HepG2 (cell line): ENCODE results near the gene H3-3A. TPM values are rescaled to one million over a fixed set of nuclear protein-coding genes. Genes with fewer than 3 reads are reported as not detected.

Source experiments
- BCLAF1 ChIP-seq: fragments of 450-650 bp; IDR thresholded peaks from 2 replicates; pipeline ENCODE4 v1.6.1; 2017; ENCODE audit warnings: mild to moderate bottlenecking
- KAT8 ChIP-seq: IDR thresholded peaks from 2 replicates; pipeline ENCODE4 v1.6.1; 2016; ENCODE audit warnings: missing genetic modification reagents, missing compliant biosample characterization
- KDM4B ChIP-seq: sonication (generic); formaldehyde crosslinking; IDR thresholded peaks from 2 replicates; pipeline ENCODE4 v1.4.0; 2020; ENCODE audit warnings: missing genetic modification reagents
- KMT2B ChIP-seq: IDR thresholded peaks from 2 replicates; pipeline ENCODE4 v1.6.1; 2016; ENCODE audit warnings: missing genetic modification reagents, missing compliant biosample characterization
- PHF21A ChIP-seq: sonication (generic); formaldehyde crosslinking; IDR thresholded peaks from 2 replicates; pipeline ENCODE4 v1.5.0; 2020; ENCODE audit warnings: mild to moderate bottlenecking, missing genetic modification reagents
- POLR2A ChIP-seq, 2 experiments: IDR thresholded peaks; 2 replicates each; pipeline ENCODE4 v1.6.1; 2011; ENCODE audit warnings: low read depth in 2 of 2, low read length in 2 of 2, mild to moderate bottlenecking in 1 of 2, moderate library complexity in 1 of 2; ENCODE audit not compliant: insufficient read depth in 1 of 2
- PREB ChIP-seq: sonication (generic); formaldehyde crosslinking; IDR thresholded peaks from 2 replicates; pipeline ENCODE4 v1.4.0; 2020; ENCODE audit warnings: missing genetic modification reagents
- WIZ ChIP-seq: sonication (generic); formaldehyde crosslinking; IDR thresholded peaks from 2 replicates; pipeline ENCODE4 v1.5.1; 2020; ENCODE audit warnings: mild to moderate bottlenecking, missing genetic modification reagents
- ZNF609 ChIP-seq: sonication (generic); formaldehyde crosslinking; IDR thresholded peaks from 2 replicates; pipeline ENCODE4 v1.4.0; 2020; ENCODE audit warnings: mild to moderate bottlenecking, missing genetic modification reagents, borderline replicate concordance
- ZNF615 ChIP-seq: sonication (generic); formaldehyde crosslinking; IDR thresholded peaks from 2 replicates; pipeline ENCODE4 v1.5.0; 2020; ENCODE audit warnings: mild to moderate bottlenecking, missing genetic modification reagents, borderline replicate concordance
- ZNF629 ChIP-seq: sonication (generic); formaldehyde crosslinking; conservative IDR thresholded peaks from 2 replicates; pipeline ENCODE4 v1.5.0; 2020; ENCODE audit warnings: missing genetic modification reagents
- ZNF646 ChIP-seq: sonication (generic); formaldehyde crosslinking; IDR thresholded peaks from 2 replicates; pipeline ENCODE4 v1.9.0; 2021; ENCODE audit warnings: mild to moderate bottlenecking, missing genetic modification reagents
- ZNF737 ChIP-seq: sonication (generic); formaldehyde crosslinking; IDR thresholded peaks from 2 replicates; pipeline ENCODE4 v1.5.0; 2020; ENCODE audit warnings: missing genetic modification reagents, mild to moderate bottlenecking, borderline replicate concordance
- ZSCAN12 ChIP-seq: sonication (generic); formaldehyde crosslinking; IDR thresholded peaks from 2 replicates; pipeline ENCODE4 v1.9.0; 2021; ENCODE audit warnings: mild to moderate bottlenecking, missing genetic modification reagents
- polyA plus RNA-seq, 8 experiments: library from polyadenylated mRNA; depleted of rRNA in 3 of 8; stranded (reverse) in 7 of 8; unstranded in 1 of 8; fragments of >200 nt; fragmentation: Illumina TruSeq in 4 of 8; extraction: Trizol in 4 of 8; gene quantifications; 2 replicates each; pipeline versions ENCODE4 v1.2.1 to v1.2.3, GENCODE V29; 2011 to 2016; ENCODE audit warnings: low read depth in 4 of 8, missing spikeins in 1 of 8, mixed read lengths in 1 of 8; ENCODE audit not compliant: insufficient read depth in 1 of 8
- total RNA-seq, 5 experiments: library from RNA; depleted of rRNA; stranded (reverse); fragments of >200 nt; fragmentation: Illumina TruSeq; extraction: Trizol; gene quantifications; 2 replicates each; pipeline ENCODE4 v1.2.3, GENCODE V29; 2016; ENCODE audit warnings: low read depth in 1 of 5

H3-3A gene
- total and polyA plus RNA-seq, 2 of the 13 experiments (the other 11 are each of a cell fraction or from before 2014, with no cell fraction given): 221 to 320 TPM

- TF ChIP-seq ZNF646 (0 out of 2 replicates have a peak, but pooled peaks have one; percentile 37), POLR2A (IDR thresholded peaks at IDR 0.05; ENCODE audit: insufficient read depth in 1 of 2, low read depth in 2 of 2, low read length in 2 of 2) (peak; percentile 89 to 93), WIZ (no peak), ZNF615 (CRISPR knock-in tag) (no peak), ZNF737 (CRISPR knock-in tag) (no peak), ZSCAN12 (CRISPR knock-in tag) (no peak), ZNF629 (CRISPR knock-in tag) (no peak), PHF21A (no peak), ZNF609 (CRISPR knock-in tag) (no peak), KAT8 (CRISPR knock-in tag) (peak; percentile 51; the same call in 1 of the 2 replicates), KDM4B (CRISPR knock-in tag) (peak; percentile 83), KMT2B (CRISPR knock-in tag) (peak; percentile 25; the same call in 1 of the 2 replicates), BCLAF1 (no peak), PREB (CRISPR knock-in tag) (no peak)
Observed at GRCh38 chr1:226062558-226063223, at the start of gene H3-3A (continued).
